HG03565 (cell line): ENCODE data around the gene ZFP91.

Experiments used
- ATAC-seq: cut with Tn5 transposase; IDR thresholded peaks from one replicate; pipeline ENCODE4 v1.9.1; 2021; ENCODE audit warnings: mild to moderate bottlenecking, moderate library complexity; ENCODE audit not compliant: unreplicated experiment

Gene ZFP91

GRCh38 chr11:58628446-58628845, 49.6 kb downstream of the ZFP91 start:
- ATAC-seq = no peak

- ATAC-seq = no peak
These were observed 51.0 kb downstream of the ZFP91 start for GRCh38 chr11:58629857-58630256.

- no peak for ATAC-seq
These were observed 52.5 kb downstream of the ZFP91 start for GRCh38 chr11:58631378-58631777.

GRCh38 chr11:58632510-58632909, 53.6 kb downstream of the ZFP91 start:
- ATAC-seq = no peak

GRCh38 chr11:58636587-58636986, 57.7 kb downstream of the ZFP91 start:
- ATAC-seq = no peak

- ATAC-seq = no peak
These were observed 58.5 kb downstream of the ZFP91 start for GRCh38 chr11:58637371-58637770.

- ATAC-seq = no peak
These were observed 60.2 kb downstream of the ZFP91 start for GRCh38 chr11:58639103-58639502.

GRCh38 chr11:58639669-58640068, 60.8 kb downstream of the ZFP91 start:
- ATAC-seq = no peak

GRCh38 chr11:58640386-58641023, 61.6 kb downstream of the ZFP91 start:
- no peak for ATAC-seq

- no peak for ATAC-seq
These were observed 62.5 kb downstream of the ZFP91 start for GRCh38 chr11:58641341-58641740.

- ATAC-seq = no peak
These were observed 63.1 kb downstream of the ZFP91 start for GRCh38 chr11:58641803-58642581.

GRCh38 chr11:58645854-58646253, 67.0 kb downstream of the ZFP91 start:
- no peak for ATAC-seq

GRCh38 chr11:58647141-58647699, 68.4 kb downstream of the ZFP91 start:
- peak; percentile 79 for ATAC-seq

- peak; percentile 18 for ATAC-seq
These were observed 69.0 kb downstream of the ZFP91 start for GRCh38 chr11:58647866-58648265.

GRCh38 chr11:58649623-58650022, 70.8 kb downstream of the ZFP91 start:
- no peak for ATAC-seq

- ATAC-seq = no peak
These were observed 71.6 kb downstream of the ZFP91 start for GRCh38 chr11:58650496-58650895.

- no peak for ATAC-seq
These were observed 73.9 kb downstream of the ZFP91 start for GRCh38 chr11:58652726-58653280.

- peak; percentile 81 for ATAC-seq
These were observed 75.4 kb downstream of the ZFP91 start for GRCh38 chr11:58654079-58654907.

GRCh38 chr11:58654908-58655296, 76.0 kb downstream of the ZFP91 start:
- peak; percentile 50 for ATAC-seq

GRCh38 chr11:58656348-58656747, 77.5 kb downstream of the ZFP91 start:
- no peak for ATAC-seq

GRCh38 chr11:58658623-58659022, 79.8 kb downstream of the ZFP91 start:
- ATAC-seq = no peak
